ENCODE data around the gene SOX14. TPM values are rescaled to one million over a fixed set of nuclear protein-coding genes. Genes with fewer than 3 reads are reported as not detected.

The SOX14 gene
- total RNA-seq, 1 donor from 2014 or later = not detected

GRCh38 chr3:137768361-137769321 lies 4.5 kb downstream of the SOX14 start:
- Histone ChIP-seq H3K36me3 (no peaks in the 10 kb centered on the region), H3K4me3 (peak overlapping the region; percentile 40), H3K4me1 (peaks cover 75% of the 10 kb centered on the region), H3K27ac (no peak overlapping the region), H2AFZ (replicated peaks) (no peak overlapping the region), H3K9ac (no peak overlapping the region), H3K4me2 (peak overlapping the region; percentile 78), H3K79me2 (ENCODE audit: low read depth) (no peaks in the 10 kb centered on the region), H3F3A (ENCODE audit: low read depth) (peaks cover 59% of the 10 kb centered on the region), H3K27me3 (peaks cover 100% of the 10 kb centered on the region), H3K9me3 (ENCODE audit: low read depth) (no peaks in the 10 kb centered on the region), H4K20me1 (ENCODE audit: low read depth) (peaks cover 94% of the 10 kb centered on the region)
- Mint-ChIP-seq H3K4me1 (peaks cover 52% of the 10 kb centered on the region), H3K27me3 (ENCODE audit: insufficient read depth, low read depth) (peaks cover 88% of the 10 kb centered on the region), H3K27ac (no peak overlapping the region), H3K9me3 (peaks cover 2% of the 10 kb centered on the region), H3K36me3 (no peaks in the 10 kb centered on the region), H3K4me3 (peak overlapping the region; percentile 76)
- DNase-seq (ENCODE audit: low spot score) = peak; percentile 66
- TF ChIP-seq EZH2 (IDR thresholded peaks at IDR 0.05) (peak; percentile 89), EZH2phosphoT487 (IDR thresholded peaks at IDR 0.05) (peak; percentile 84), CTCF (IDR thresholded peaks at IDR 0.05) (no peak)

DNA sequence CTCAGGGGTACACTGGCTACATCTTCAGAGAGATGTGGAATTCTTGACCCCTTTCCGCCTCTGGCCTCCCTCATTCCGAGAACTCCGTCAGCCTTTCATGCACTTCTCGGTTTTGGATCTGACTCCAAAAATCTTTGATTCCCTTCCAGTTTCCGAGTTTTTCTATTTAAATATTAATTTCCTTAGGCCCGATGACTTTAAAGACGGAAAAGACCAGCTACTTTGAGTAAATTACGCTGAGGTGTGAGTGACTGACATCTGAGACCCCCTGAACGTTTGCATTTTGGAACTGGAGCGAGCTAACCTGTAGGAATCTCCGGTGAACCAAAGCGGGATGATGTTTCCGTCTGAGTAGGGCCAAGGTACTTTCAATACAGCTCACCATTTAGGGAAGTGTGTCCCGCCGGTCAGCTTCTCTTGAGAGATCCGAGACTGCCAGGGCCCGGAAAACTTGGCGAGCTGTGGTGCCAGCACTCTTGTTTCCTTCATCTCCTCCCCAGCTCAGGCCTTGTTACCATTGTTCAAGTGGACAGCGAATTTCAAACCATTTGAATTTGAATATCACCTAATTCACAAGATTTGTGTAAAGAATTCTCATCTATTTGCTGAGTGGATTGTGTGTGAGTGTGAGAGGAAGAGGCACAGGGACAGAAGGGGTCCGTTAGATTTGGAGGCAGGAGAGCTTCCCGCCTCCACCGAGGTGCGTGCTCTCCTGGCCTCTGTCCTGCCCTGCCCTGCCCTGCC lies 5.4 kb downstream of the SOX14 start:
- H3K27ac ChIP-seq = no peak overlapping the region
- H3K36me3 Mint-ChIP-seq = no peaks in the 10 kb centered on the region
- H3K9me3 ChIP-seq (ENCODE audit: low read depth) = no peaks in the 10 kb centered on the region
- peaks cover 51% of the 10 kb centered on the region for H3F3A ChIP-seq (ENCODE audit: low read depth)
- H3K27ac Mint-ChIP-seq = no peak overlapping the region
- H3K4me2 ChIP-seq = peak overlapping the region; percentile 78
- H3K79me2 ChIP-seq (ENCODE audit: low read depth) = no peaks in the 10 kb centered on the region
- peaks cover 46% of the 10 kb centered on the region for H3K4me1 Mint-ChIP-seq
- TF ChIP-seq CTCF (IDR thresholded peaks at IDR 0.05) (no peak), EZH2 (IDR thresholded peaks at IDR 0.05) (no peak), EZH2phosphoT487 (IDR thresholded peaks at IDR 0.05) (no peak)
- peaks cover 100% of the 10 kb centered on the region for H3K27me3 ChIP-seq
- H4K20me1 ChIP-seq (ENCODE audit: low read depth) = peaks cover 86% of the 10 kb centered on the region
- H3K27me3 Mint-ChIP-seq (ENCODE audit: insufficient read depth, low read depth) = peaks cover 89% of the 10 kb centered on the region
- H3K4me1 ChIP-seq = peaks cover 68% of the 10 kb centered on the region
- peaks cover 2% of the 10 kb centered on the region for H3K9me3 Mint-ChIP-seq
- H2AFZ ChIP-seq (replicated peaks) = no peak overlapping the region
- H3K4me3 Mint-ChIP-seq = peak overlapping the region; percentile 46
- DNase-seq (ENCODE audit: low spot score) = peak; percentile 39
- peak overlapping the region; percentile 40 for H3K4me3 ChIP-seq
- H3K36me3 ChIP-seq = no peaks in the 10 kb centered on the region
- H3K9ac ChIP-seq = no peak overlapping the region

- H3K4me3 ChIP-seq = peak overlapping the region; percentile 30
- peaks cover 51% of the 10 kb centered on the region for H3F3A ChIP-seq (ENCODE audit: low read depth)
- Mint-ChIP-seq H3K4me1 (peaks cover 46% of the 10 kb centered on the region), H3K4me3 (peak overlapping the region; percentile 58), H3K27ac (no peak overlapping the region), H3K27me3 (ENCODE audit: insufficient read depth, low read depth) (peaks cover 92% of the 10 kb centered on the region), H3K36me3 (no peaks in the 10 kb centered on the region), H3K9me3 (peaks cover 2% of the 10 kb centered on the region)
- H3K4me1 ChIP-seq = peaks cover 62% of the 10 kb centered on the region
- no peak overlapping the region for H2AFZ ChIP-seq (replicated peaks)
- H3K27me3 ChIP-seq = peaks cover 100% of the 10 kb centered on the region
- H3K36me3 ChIP-seq = no peaks in the 10 kb centered on the region
- peaks cover 78% of the 10 kb centered on the region for H4K20me1 ChIP-seq (ENCODE audit: low read depth)
- no peak overlapping the region for H3K27ac ChIP-seq
- peak overlapping the region; percentile 74 for H3K4me2 ChIP-seq
- TF ChIP-seq CTCF (IDR thresholded peaks at IDR 0.05) (peak; percentile 31), EZH2 (IDR thresholded peaks at IDR 0.05) (no peak), EZH2phosphoT487 (IDR thresholded peaks at IDR 0.05) (peak; percentile 87)
- H3K9me3 ChIP-seq (ENCODE audit: low read depth) = no peaks in the 10 kb centered on the region
- peak; percentile 59 for DNase-seq (ENCODE audit: low spot score)
- no peak overlapping the region for H3K9ac ChIP-seq
- H3K79me2 ChIP-seq (ENCODE audit: low read depth) = no peaks in the 10 kb centered on the region
These were observed 6.1 kb downstream of the SOX14 start for GRCh38 chr3:137770066-137770834.

Data from neural progenitor cell (in vitro differentiated cells).